Measurements from ENCODE around the gene CLHC1.
"Not testable (repeated sequence)": the region's sequence is repeated elsewhere in the genome, so short reads cannot be mapped to it uniquely, and the experiment has no call there.

Gene CLHC1

GRCh38 chr2:55133467-55134315 lies 98.4 kb downstream of the CLHC1 start:
- peak; percentile 79 for DNase-seq

GRCh38 chr2:55130849-55131248 lies 101.2 kb downstream of the CLHC1 start:
- DNase-seq, result no peak

- not testable (repeated sequence) for DNase-seq
Measured at GRCh38 chr2:55126643-55127042, 105.5 kb downstream of the CLHC1 start.

Data from CD4-positive, alpha-beta T cell treated with Interleukin-15 for 1 hour (primary cell).